C4-2B (cell line): ENCODE measurements around the gene NEK8.

Experiments
- H3K27ac ChIP-seq: fragments of 450-650 bp; 2 replicates; pipeline ENCODE4 v1.5.1; 2017
- ZFX ChIP-seq: fragments of 450-650 bp; IDR thresholded peaks from 2 replicates; pipeline ENCODE4 v1.6.1; 2017
- TF ChIP-seq, protein P1 (sequence below): fragments of 450-650 bp; conservative IDR thresholded peaks from 2 replicates; pipeline ENCODE4 v1.5.1; 2017; ENCODE audit warnings: mild to moderate bottlenecking

Gene NEK8

DNA sequence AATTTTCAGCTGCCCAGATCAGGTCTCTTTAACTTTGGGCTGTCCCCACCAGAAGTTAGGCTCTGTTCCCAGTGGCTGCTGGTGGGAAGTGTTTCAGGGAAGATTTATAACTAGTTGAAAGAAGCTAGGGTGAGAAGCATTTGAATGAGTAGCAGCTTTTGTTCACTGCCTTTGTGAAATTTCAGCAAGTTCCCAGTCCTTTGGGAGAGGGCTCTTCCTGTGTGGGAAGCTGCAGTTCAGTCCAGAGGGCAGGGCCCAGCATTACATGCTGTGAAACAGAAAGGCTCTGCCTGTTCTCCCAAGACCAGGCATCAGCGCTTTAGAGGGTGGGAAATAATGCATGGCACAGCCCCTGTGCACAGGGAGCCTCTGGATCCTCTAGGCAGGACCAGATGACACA is 34.7 kb upstream of the NEK8 start:
- TF ChIP-seq, protein P1, sequence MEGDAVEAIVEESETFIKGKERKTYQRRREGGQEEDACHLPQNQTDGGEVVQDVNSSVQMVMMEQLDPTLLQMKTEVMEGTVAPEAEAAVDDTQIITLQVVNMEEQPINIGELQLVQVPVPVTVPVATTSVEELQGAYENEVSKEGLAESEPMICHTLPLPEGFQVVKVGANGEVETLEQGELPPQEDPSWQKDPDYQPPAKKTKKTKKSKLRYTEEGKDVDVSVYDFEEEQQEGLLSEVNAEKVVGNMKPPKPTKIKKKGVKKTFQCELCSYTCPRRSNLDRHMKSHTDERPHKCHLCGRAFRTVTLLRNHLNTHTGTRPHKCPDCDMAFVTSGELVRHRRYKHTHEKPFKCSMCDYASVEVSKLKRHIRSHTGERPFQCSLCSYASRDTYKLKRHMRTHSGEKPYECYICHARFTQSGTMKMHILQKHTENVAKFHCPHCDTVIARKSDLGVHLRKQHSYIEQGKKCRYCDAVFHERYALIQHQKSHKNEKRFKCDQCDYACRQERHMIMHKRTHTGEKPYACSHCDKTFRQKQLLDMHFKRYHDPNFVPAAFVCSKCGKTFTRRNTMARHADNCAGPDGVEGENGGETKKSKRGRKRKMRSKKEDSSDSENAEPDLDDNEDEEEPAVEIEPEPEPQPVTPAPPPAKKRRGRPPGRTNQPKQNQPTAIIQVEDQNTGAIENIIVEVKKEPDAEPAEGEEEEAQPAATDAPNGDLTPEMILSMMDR: no peak
- no peak for TF ChIP-seq ZFX
- H3K27ac ChIP-seq: no peak overlapping the region

DNA sequence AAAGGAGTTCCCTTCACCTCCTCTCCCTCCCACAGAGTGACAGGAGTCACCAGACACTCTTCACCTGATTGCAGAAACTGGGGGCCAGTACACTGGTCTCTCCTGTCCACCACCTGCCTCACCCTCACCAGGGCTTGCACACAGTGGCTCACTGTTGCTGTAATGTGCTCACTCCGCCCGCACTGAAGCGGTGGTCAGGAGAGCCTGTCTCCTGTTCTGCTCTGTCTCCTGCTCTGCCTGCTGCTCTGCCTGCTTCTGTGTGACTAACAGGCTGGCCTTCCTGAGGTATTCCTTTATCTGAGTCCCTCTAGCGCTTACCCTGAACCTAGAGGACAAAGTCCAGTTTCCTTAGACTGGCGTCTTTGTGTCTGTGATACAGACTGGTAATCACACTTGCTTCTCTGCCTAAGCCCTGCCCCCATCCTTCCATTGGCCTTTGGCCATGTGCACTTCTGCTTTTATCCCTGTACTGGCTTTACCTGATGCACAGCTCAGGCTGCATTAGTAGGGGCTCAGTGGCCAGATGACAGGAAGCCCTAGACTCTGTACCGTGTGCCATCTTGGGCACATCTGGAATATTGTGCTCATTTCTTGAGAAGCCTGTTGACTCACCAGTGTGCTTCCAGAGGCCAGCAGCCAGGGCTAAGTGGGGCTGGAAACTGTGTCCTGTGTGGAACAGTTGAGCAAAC is 30.2 kb upstream of the NEK8 start:
- TF ChIP-seq, protein P1: no peak
- TF ChIP-seq ZFX: no peak
- H3K27ac ChIP-seq: no peak overlapping the region

DNA sequence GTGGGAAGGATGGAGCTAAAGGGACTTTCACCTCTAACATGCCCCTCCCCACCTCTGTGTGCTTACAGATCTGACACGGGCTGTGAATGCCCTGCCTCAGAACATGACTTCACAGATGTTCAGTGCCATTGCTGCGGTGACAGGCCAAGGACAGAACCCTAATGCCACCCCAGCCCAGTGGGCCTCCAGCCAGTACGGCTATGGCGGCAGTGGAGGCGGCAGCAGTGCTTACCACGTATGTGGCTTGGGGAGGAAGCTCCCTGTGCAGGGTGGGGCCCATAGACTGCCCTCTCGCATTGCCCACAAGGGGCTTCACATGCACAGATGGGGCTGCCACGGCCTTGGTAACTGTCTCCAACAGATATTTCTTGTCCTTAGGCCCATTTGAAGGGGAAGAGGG is 28.3 kb upstream of the NEK8 start:
- H3K27ac ChIP-seq: no peak overlapping the region
- TF ChIP-seq ZFX: no peak
- TF ChIP-seq, protein P1: no peak

DNA sequence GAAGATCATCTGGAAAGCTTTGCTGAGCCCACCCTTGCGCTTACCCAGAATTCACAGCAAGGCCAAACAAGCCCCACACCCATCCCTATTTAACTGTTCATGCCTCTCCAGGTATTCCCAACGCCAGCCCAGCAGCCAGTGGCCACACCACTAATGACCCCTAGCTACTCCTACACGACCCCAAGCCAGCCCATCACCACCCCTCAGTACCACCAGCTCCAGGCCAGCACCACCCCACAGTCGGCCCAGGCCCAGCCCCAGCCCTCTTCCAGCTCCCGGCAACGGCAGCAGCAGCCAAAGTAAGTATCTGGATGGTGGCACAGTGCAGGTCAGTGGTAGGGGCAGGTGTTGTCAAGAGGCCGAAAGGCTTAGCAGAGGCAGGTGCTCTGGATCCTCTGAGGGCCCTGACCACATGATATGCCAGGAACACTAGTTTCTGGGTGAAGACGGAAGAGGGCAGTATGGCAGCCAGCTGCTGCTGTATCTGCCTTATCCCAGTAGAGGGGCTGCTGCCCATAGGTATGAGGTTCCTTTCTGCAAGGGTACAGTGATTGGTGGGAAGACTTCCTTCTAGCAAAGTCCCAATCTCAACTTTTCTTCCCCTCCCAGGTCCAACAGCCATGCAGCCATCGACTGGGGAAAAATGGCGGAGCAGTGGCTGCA is 27.6 kb upstream of the NEK8 start:
- H3K27ac ChIP-seq: no peak overlapping the region
- no peak for TF ChIP-seq ZFX
- TF ChIP-seq, protein P1: no peak

DNA sequence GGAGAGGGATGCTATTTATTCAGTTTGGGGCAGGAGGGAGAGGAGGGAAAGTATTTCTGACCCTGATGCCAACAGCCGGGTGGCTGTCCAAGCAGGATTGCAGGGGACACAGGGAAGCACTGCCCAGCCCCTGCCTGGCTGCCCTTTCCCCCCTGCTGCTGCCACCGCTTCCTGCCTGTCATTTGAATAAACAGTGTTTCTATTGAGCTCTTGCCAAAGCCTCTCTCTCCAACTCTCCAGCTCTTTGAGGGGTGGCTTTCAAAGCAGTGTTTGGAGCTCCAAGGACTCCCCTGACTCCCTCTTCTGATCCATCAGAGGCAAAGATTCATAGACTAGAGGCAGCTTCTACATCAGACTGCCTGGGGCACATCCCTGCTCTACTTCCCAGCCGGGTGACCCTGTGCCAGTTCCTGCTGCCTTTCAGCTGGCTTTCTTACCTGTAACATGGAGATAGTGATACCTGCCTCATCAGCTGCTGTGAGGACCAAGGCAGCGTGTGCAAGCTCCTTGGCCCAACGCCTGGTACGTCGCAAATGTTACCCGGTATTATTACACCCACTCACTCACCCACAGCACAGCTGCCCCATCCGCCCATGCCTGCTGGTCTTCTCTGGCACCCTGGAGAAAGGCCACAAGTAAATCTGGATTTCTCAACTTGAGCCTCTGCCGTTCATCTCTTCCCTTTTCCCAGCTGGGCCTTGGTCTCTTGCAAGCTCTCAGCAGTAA is 26.4 kb upstream of the NEK8 start:
- no peak for TF ChIP-seq ZFX
- TF ChIP-seq, protein P1: no peak
- H3K27ac ChIP-seq: no peak overlapping the region

DNA sequence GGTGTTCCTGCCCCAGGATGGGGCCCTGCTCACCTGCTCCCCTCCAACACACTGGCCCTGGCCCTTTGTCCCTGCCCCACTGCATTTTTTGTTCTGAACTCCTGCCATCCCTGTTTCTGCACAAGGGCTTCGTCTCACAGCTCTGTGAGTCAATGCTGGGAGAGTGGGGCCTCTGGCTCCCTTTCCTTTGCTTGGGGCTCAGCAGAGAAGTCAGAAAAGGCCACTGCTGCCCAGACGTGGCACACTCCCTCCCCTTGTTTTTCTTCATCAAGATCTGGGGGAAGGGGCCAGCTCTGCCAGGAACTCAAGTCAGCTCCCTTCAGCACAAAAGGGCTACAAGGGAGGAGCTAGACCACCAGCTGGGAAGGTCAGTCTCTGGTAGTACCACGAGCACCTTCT is 25.8 kb upstream of the NEK8 start:
- TF ChIP-seq, protein P1: no peak
- TF ChIP-seq ZFX: no peak
- H3K27ac ChIP-seq: no peak overlapping the region
